Stimulated activated CD4-positive, alpha-beta T cell treated with anti-CD3 and anti-CD28 coated beads, Interleukin-4, amount 100 ng/mL, for 48 hours (primary cell): ENCODE measurements around the gene HLCS.
"Not testable (repeated sequence)": the region's sequence is repeated elsewhere in the genome, so short reads cannot be mapped to it uniquely, and the experiment has no call there.

ENCODE experiments used
- DNase-seq, 2 donors: peaks; one replicate each; pipeline ENCODE4 v3.0.0-alpha.2; 2020; ENCODE audit warnings: low read depth in 2 of 2

Gene HLCS

GRCh38 chr21:36955783-36956182 is 10.7 kb downstream of the HLCS start:
- DNase-seq: no peak

GRCh38 chr21:36952331-36952730 is 14.1 kb downstream of the HLCS start:
- not testable (repeated sequence) for DNase-seq

- DNase-seq: no peak
These were observed 17.0 kb downstream of the HLCS start for GRCh38 chr21:36949171-36950141.

- DNase-seq: no peak
These were observed 17.8 kb downstream of the HLCS start for GRCh38 chr21:36948686-36949085.

- no peak for DNase-seq
These were observed 19.5 kb downstream of the HLCS start for GRCh38 chr21:36946949-36947356.

GRCh38 chr21:36945496-36946138 is 20.9 kb downstream of the HLCS start:
- no peak for DNase-seq

- DNase-seq: no peak
These were observed 29.9 kb downstream of the HLCS start for GRCh38 chr21:36936361-36937135.

GRCh38 chr21:36934864-36935420 is 31.5 kb downstream of the HLCS start:
- no peak for DNase-seq

- DNase-seq: no peak
These were observed 34.2 kb downstream of the HLCS start for GRCh38 chr21:36932161-36932816.

- DNase-seq: no peak
These were observed 36.8 kb downstream of the HLCS start for GRCh38 chr21:36929622-36930021.

GRCh38 chr21:36928960-36929359 is 37.5 kb downstream of the HLCS start:
- no peak for DNase-seq

- DNase-seq: peak; percentile 71 to 77
These were observed 38.8 kb downstream of the HLCS start for GRCh38 chr21:36927719-36928117.

GRCh38 chr21:36926989-36927718 is 39.3 kb downstream of the HLCS start:
- no peak for DNase-seq

GRCh38 chr21:36923270-36923669 is 43.2 kb downstream of the HLCS start:
- no peak for DNase-seq

GRCh38 chr21:36922861-36923260 is 43.6 kb downstream of the HLCS start:
- no peak for DNase-seq

- no peak for DNase-seq
These were observed 48.2 kb downstream of the HLCS start for GRCh38 chr21:36918291-36918690.

GRCh38 chr21:36917471-36918158 is 48.9 kb downstream of the HLCS start:
- DNase-seq: no peak

GRCh38 chr21:36916718-36917117 is 49.8 kb downstream of the HLCS start:
- no peak for DNase-seq

GRCh38 chr21:36915696-36916245 is 50.7 kb downstream of the HLCS start:
- DNase-seq: no peak
